HG03442 (cell line): ENCODE data around the gene CD47.

Source experiments
- ATAC-seq: cut with Tn5 transposase; IDR thresholded peaks from one replicate; pipeline ENCODE4 v1.9.1; 2021; ENCODE audit warnings: mild to moderate bottlenecking, moderate library complexity; ENCODE audit not compliant: unreplicated experiment

Gene CD47

GRCh38 chr3:108118038-108118768 lies 27.4 kb upstream of the CD47 start:
- ATAC-seq = no peak

GRCh38 chr3:108117241-108117775 lies 26.5 kb upstream of the CD47 start:
- ATAC-seq = peak; percentile 70

GRCh38 chr3:108114423-108115065 lies 23.7 kb upstream of the CD47 start:
- no peak for ATAC-seq

GRCh38 chr3:108113975-108114374 lies 23.1 kb upstream of the CD47 start:
- no peak for ATAC-seq

DNA sequence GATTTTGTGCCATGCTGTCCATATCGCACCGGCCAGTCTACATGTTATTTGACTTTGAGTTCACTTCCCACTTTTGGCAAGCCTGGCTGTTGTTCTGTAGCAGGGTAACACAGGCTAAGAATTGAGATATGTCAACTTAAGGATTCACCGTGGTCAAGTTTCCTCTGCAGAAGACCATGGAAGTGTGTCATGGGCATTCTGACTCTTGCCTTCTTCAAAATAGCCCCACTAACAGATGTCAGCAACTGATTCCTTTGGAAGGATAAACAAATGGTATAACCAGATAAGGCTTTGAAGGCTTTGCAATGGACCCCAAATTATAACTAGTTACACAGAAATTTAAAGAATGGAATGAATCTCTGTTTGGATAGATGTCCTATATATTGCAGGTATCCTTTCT lies 20.1 kb upstream of the CD47 start:
- no peak for ATAC-seq

GRCh38 chr3:108108416-108108815 lies 17.6 kb upstream of the CD47 start:
- ATAC-seq = no peak

- ATAC-seq = no peak
Measured at GRCh38 chr3:108106449-108106848, 15.6 kb upstream of the CD47 start.

- no peak for ATAC-seq
Measured at GRCh38 chr3:108106031-108106430, 15.2 kb upstream of the CD47 start.

DNA sequence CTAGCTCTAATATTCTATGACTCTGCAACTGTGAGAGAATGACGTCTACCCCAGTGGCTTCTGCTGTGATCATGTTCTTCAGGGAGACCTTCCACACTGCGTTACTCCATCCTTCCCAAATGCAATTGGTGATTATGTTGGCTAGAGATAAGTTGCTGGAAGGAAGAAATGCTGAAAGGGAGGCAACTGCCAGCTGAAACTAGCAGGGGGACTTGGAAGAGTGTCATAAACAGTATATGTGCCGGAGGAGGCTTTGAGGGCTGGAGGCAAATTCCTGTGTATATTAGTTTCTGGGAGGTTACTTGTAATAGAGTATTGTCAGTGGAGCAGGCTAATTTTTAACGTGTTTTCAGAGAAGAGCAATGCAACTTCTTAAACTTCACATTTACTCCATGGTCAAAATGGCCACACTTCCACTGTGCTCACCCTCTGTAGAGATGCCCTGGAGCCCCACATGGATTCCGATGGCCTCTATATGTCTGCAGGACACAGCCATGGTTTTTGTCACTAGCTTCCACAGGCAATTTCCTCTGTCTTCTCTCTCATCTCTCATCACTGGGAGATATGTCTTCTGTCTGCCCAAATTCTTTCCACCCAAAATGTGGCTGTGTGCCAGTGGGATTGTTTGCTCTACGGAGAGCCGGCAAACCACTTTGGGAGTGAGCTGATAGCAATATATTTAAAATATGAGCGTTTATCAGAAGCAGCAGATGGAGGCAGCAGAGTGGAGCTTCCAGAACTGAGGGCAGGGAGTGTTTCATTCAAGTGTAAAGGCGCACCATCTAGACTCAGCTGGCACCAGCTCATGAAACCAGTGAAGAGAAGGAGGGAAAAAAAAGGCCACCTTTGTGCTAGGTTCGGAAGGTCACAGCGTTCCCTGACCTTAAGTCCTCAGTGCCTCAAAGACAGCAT lies 13.3 kb upstream of the CD47 start:
- no peak for ATAC-seq

GRCh38 chr3:108103040-108103751 lies 12.4 kb upstream of the CD47 start:
- no peak for ATAC-seq

GRCh38 chr3:108102420-108103039 lies 11.7 kb upstream of the CD47 start:
- no peak for ATAC-seq

DNA sequence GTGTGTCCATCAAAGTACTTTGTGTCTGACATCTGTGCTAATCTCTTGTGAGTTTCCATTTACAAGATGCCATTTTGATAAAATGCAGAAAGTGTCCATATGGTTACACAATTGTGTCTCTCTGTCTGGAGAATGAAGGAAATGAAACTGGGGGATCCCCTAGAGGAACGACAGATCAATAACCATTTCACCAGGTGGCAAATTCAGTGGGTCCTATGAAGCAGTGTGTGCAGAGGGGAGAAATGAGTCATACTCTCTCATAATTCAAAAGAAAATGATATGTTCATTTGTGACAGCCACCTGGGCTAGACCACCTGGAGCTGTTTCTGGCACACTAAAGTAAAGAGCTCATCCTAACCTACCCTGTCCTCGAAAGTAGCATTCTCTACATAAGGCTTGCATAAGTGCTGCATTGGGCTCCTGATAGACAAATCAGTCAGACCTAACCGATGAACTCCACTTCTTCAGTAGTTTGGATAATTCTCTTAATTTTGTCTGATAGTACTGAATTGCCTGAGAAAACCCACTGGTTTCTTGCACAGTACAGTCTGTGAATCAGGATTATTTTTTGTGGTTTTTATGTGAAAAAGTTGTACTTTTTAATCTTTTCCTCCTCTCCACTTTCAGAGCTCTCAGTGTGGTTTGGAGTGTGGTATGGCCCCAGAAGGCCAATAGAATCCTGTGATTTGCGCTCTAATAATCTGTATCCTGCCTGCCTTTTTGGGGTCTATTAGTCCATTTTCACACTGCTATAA lies 10.3 kb upstream of the CD47 start:
- peak; percentile 87 for ATAC-seq

DNA sequence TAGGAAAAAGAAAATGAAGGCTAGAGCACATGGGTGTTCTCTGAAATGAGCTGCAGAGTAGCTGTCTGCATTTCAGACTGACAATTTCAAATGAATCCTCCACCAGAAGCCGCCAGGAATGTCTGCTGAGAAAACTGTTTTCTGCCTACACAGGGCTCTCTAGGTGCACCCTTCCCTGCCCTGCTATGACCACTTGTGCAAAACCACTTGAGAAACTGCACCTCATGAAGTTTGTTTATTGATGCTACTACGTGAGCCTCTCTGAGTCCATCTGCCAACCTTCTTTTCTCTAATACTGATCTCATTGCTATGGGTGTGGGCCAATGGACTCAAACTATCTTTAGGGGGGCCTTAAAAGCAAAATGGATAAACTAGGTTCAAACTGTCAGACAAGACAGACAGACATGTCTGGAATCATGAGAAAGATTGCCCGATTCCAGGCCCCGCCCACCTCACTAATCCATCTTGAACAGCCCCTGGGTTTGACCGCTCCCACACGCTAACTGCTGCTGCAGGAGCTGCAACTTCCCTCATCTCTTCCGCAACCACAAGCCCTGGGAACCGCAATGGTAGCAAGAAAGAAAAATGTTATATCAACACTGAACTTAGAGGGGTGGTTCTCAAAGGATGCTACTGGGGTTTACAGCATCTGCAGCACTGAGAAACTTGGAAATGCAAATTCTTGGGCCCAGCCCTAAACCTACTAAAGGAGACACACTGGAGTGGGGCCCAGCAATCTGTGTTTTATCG lies 9.0 kb upstream of the CD47 start:
- ATAC-seq = peak; percentile 26

GRCh38 chr3:108099244-108099643 lies 8.4 kb upstream of the CD47 start:
- ATAC-seq = no peak

DNA sequence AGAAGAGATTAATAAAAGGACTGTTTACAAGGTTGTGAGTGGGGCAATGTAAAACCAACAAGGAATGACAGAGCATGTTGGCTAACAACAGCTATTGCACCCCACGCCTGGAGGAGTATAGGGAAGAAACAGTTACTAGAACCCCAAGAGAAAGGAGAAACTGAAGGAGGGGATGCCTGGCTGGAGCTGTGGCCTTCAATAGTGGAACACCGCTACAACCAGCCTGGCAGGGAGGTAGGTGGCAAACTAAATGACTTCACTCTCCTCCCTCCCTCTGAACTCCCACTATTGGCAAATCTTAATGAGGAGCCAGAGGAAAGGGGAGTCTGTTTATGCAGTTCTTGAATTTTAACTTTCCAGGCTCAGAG lies 7.2 kb upstream of the CD47 start:
- no peak for ATAC-seq

- ATAC-seq = no peak
Measured at GRCh38 chr3:108097322-108098002, 6.6 kb upstream of the CD47 start.

- no peak for ATAC-seq
Measured at GRCh38 chr3:108096532-108097321, 5.9 kb upstream of the CD47 start.

GRCh38 chr3:108093616-108094015 lies 2.8 kb upstream of the CD47 start:
- no peak for ATAC-seq
